Measurements from ENCODE around the gene B3GAT1.
A peak's percentile ranks its signal among the peaks of the same experiment; 100 is the strongest.
"Not testable (repeated sequence)": the region's sequence is repeated elsewhere in the genome, so short reads cannot be mapped to it uniquely, and the experiment has no call there.

B3GAT1 gene

GRCh38 chr11:134412203-134413042 lies at the start of gene B3GAT1:
Gene B3GAT1 (minus strand): TSS chr11:134412242. CDS start chr11:134387659, 24,583 bp downstream.
- Histone ChIP-seq H3K4me1 (peaks cover 4% of the 10 kb centered on the region; the same call in 1 of the 2 replicates), H3K27me3 (ENCODE audit: low read depth) (peaks cover 27% of the 10 kb centered on the region), H3K9me3 (no peaks in the 10 kb centered on the region), H3K4me3 (peak within 1 kb of the TSS; percentile 43), H3K36me3 (replicated peaks) (no peaks in the 10 kb centered on the region)
- in situ Hi-C loops (cut with MboI; ENCODE audit: low sequenced_read_pairs), result no loop called here
- peak; percentile 6 to 65 for DNase-seq (ENCODE audit: low spot score in 2 of 2)

DNA sequence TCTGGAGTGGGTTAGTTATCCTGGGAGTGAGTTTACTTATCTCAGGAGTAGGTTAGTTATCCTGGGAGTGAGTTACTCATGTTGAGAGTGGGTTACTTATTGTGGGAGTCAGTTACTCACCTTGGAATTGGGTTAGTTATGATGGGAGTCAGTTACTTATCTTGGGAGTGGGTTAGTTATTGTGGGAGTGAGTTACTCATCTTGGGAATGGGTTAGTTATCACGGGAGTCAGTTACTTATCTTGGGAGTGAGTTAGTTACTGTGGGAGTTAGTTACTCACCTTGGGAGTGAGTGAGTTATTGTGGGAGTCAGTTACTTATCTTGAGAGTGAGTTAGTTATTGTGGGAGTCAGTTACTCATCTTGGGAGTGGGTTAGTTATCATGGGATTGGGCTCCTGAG lies 49.6 kb upstream of the B3GAT1 start:
- peaks cover 2% of the 10 kb centered on the region; the same call in 1 of the 2 replicates for H3K9me3 ChIP-seq
- no peak overlapping the region for H3K4me3 ChIP-seq
- no peaks in the 10 kb centered on the region for H3K36me3 ChIP-seq (replicated peaks)
- no peaks in the 10 kb centered on the region for H3K4me1 ChIP-seq
- in situ Hi-C loops (cut with MboI; ENCODE audit: low sequenced_read_pairs), result no loop called here
- H3K27me3 ChIP-seq (ENCODE audit: low read depth), result peaks cover 21% of the 10 kb centered on the region
- DNase-seq (ENCODE audit: low spot score in 2 of 2), result no peak

DNA sequence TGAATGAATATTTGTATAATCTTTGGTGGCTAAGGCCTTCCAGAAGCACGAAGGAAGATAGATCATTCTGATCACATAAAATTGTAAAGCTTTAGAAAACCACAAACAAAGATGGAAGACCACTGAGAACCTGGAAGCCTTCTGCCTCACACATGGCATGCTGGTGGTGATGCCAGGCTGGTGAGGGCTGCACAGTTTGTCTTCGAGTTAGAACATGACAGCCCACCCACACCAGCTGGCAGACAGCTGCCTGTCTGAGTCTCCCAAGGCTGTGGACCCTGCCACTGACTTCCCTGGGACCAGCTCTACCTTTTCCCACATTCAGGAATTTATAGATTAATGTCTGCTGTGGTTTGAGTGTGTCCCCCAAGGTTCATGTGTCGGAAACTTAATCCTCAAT lies 48.8 kb upstream of the B3GAT1 start:
- in situ Hi-C loops (cut with MboI; ENCODE audit: low sequenced_read_pairs), result no loop called here

DNA sequence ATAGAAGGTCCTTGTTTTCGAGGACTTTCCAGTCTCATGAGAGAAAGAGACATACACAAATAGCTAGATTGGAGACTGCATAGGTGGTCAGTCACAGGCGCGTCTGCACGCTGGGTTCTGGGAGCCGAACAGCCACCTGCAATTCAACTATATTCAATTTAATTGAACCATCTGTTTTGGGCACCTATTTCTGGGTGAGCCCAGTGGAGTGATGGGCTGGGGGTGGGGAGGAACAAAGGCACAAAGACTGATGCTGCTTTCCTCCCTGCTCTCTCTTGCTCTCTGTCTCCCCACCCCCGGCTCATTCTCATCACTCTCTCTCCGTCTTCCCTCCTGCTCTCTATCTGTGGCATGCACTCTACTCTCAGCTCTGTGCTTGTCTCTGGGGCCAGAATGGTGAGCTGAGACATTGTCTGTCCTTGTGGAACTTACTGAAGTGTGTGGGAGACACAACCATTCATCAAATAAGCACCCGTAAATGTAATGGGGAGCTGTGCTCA lies 48.1 kb upstream of the B3GAT1 start:
- in situ Hi-C loops (cut with MboI; ENCODE audit: low sequenced_read_pairs), result no loop called here
- H3K4me1 ChIP-seq, result no peaks in the 10 kb centered on the region
- DNase-seq (ENCODE audit: low spot score in 2 of 2), result no peak
- peaks cover 8% of the 10 kb centered on the region for H3K27me3 ChIP-seq (ENCODE audit: low read depth)
- no peak overlapping the region for H3K4me3 ChIP-seq
- H3K36me3 ChIP-seq (replicated peaks), result no peaks in the 10 kb centered on the region
- H3K9me3 ChIP-seq, result peaks cover 2% of the 10 kb centered on the region

More for the DNA sequence above, 48.8 kb upstream of the B3GAT1 start:
- DNase-seq (ENCODE audit: low spot score in 2 of 2), result no peak
- Histone ChIP-seq H3K27me3 (ENCODE audit: low read depth) (peaks cover 16% of the 10 kb centered on the region), H3K9me3 (peaks cover 2% of the 10 kb centered on the region), H3K4me3 (no peak overlapping the region), H3K4me1 (no peaks in the 10 kb centered on the region), H3K36me3 (replicated peaks) (no peaks in the 10 kb centered on the region)

- no peaks in the 10 kb centered on the region for H3K4me1 ChIP-seq
- H3K9me3 ChIP-seq, result peaks cover 2% of the 10 kb centered on the region
- H3K27me3 ChIP-seq (ENCODE audit: low read depth), result peaks cover 2% of the 10 kb centered on the region
- H3K36me3 ChIP-seq (replicated peaks), result no peaks in the 10 kb centered on the region
- in situ Hi-C loops (cut with MboI; ENCODE audit: low sequenced_read_pairs), result no loop called here
- DNase-seq (ENCODE audit: low spot score in 2 of 2), result no peak
- no peak overlapping the region for H3K4me3 ChIP-seq
These were observed 47.4 kb upstream of the B3GAT1 start for GRCh38 chr11:134459246-134460061.

DNA sequence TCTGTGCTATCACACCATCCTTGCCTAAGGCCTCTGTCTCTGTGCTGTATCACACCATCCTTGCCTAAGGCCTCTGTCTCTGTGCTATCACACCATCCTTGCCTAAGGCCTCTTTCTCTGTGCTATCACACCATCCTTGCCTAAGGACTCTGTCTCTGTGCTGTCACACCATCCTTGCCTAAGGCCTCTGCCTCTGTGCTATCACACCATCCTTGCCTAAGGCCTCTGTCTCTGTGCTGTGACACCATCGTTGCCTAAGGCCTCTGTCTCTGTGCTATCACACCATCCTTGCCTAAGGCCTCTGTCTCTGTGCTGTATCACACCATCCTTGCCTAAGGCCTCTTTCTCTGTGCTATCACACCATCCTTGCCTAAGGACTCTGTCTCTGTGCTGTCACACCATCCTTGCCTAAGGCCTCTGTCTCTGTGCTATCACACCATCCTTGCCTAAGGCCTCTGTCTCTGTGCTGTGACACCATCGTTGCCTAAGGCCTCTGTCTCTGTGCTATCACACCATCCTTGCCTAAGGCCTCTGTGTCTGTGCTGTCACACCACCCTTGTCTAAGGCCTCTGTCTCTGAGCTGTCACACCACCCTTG lies 45.5 kb upstream of the B3GAT1 start:
- DNase-seq (ENCODE audit: low spot score in 2 of 2); in situ Hi-C loops (cut with MboI; ENCODE audit: low sequenced_read_pairs); H3K9me3 ChIP-seq; H3K27me3 ChIP-seq (ENCODE audit: low read depth); H3K36me3 ChIP-seq (replicated peaks); H3K4me3 ChIP-seq; H3K4me1 ChIP-seq: not testable (repeated sequence)

GRCh38 chr11:134455516-134455915 lies 43.5 kb upstream of the B3GAT1 start:
- no peak for DNase-seq (ENCODE audit: low spot score in 2 of 2)
- in situ Hi-C loops (cut with MboI; ENCODE audit: low sequenced_read_pairs), result no loop called here
- H3K4me1 ChIP-seq, result no peaks in the 10 kb centered on the region
- H3K36me3 ChIP-seq (replicated peaks), result no peaks in the 10 kb centered on the region
- H3K27me3 ChIP-seq (ENCODE audit: low read depth), result no peaks in the 10 kb centered on the region
- H3K4me3 ChIP-seq, result no peak overlapping the region
- H3K9me3 ChIP-seq, result peaks cover 2% of the 10 kb centered on the region

GRCh38 chr11:134454146-134454690 lies 42.2 kb upstream of the B3GAT1 start:
- DNase-seq (ENCODE audit: low spot score in 2 of 2), result no peak
- Histone ChIP-seq H3K9me3 (peaks cover 2% of the 10 kb centered on the region), H3K27me3 (ENCODE audit: low read depth) (no peaks in the 10 kb centered on the region), H3K36me3 (replicated peaks) (no peaks in the 10 kb centered on the region), H3K4me1 (no peaks in the 10 kb centered on the region), H3K4me3 (no peak overlapping the region)
- in situ Hi-C loops (cut with MboI; ENCODE audit: low sequenced_read_pairs), result no loop called here

GRCh38 chr11:134453441-134453840 lies 41.4 kb upstream of the B3GAT1 start:
- DNase-seq (ENCODE audit: low spot score in 2 of 2), result no peak
- no peaks in the 10 kb centered on the region for H3K36me3 ChIP-seq (replicated peaks)
- in situ Hi-C loops (cut with MboI; ENCODE audit: low sequenced_read_pairs), result no loop called here
- H3K4me1 ChIP-seq, result no peaks in the 10 kb centered on the region
- no peaks in the 10 kb centered on the region for H3K27me3 ChIP-seq (ENCODE audit: low read depth)
- H3K9me3 ChIP-seq, result peaks cover 2% of the 10 kb centered on the region
- H3K4me3 ChIP-seq, result no peak overlapping the region

- in situ Hi-C loops (cut with MboI; ENCODE audit: low sequenced_read_pairs), result no loop called here
- Histone ChIP-seq H3K27me3 (ENCODE audit: low read depth) (no peaks in the 10 kb centered on the region), H3K36me3 (replicated peaks) (no peaks in the 10 kb centered on the region), H3K4me3 (no peak overlapping the region), H3K4me1 (no peaks in the 10 kb centered on the region), H3K9me3 (peaks cover 2% of the 10 kb centered on the region)
- no peak for DNase-seq (ENCODE audit: low spot score in 2 of 2)
These were observed 40.8 kb upstream of the B3GAT1 start for GRCh38 chr11:134452838-134453155.

GRCh38 chr11:134452026-134452837 lies 40.2 kb upstream of the B3GAT1 start:
- Histone ChIP-seq H3K4me3 (no peak overlapping the region), H3K27me3 (ENCODE audit: low read depth) (no peaks in the 10 kb centered on the region), H3K4me1 (no peaks in the 10 kb centered on the region), H3K9me3 (peaks cover 2% of the 10 kb centered on the region), H3K36me3 (replicated peaks) (no peaks in the 10 kb centered on the region)
- DNase-seq (ENCODE audit: low spot score in 2 of 2), result no peak
- in situ Hi-C loops (cut with MboI; ENCODE audit: low sequenced_read_pairs), result no loop called here

DNA sequence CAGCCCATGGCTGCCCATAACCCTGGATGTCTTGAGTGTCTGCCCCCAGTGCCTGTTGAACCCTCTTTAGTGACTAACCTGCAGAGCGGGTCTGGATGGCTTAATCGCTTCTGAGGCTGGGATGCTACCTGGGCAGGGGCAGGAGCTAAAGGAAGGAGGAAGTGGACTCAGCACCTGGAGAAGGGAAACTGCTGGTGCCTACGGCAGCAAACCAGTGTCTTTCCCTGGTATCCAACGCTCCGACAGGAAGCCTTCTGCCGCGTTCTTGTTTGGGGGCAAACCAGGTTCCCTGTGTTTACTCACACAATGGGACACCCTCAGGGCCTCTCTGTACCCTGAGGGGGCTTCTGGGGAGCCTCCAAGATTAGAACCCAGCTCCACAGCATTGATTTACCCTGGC lies 38.1 kb upstream of the B3GAT1 start:
- Histone ChIP-seq H3K4me3 (no peak overlapping the region), H3K4me1 (no peaks in the 10 kb centered on the region), H3K36me3 (replicated peaks) (no peaks in the 10 kb centered on the region), H3K27me3 (ENCODE audit: low read depth) (no peaks in the 10 kb centered on the region), H3K9me3 (no peaks in the 10 kb centered on the region)
- in situ Hi-C loops (cut with MboI; ENCODE audit: low sequenced_read_pairs), result no loop called here
- no peak for DNase-seq (ENCODE audit: low spot score in 2 of 2)

DNA sequence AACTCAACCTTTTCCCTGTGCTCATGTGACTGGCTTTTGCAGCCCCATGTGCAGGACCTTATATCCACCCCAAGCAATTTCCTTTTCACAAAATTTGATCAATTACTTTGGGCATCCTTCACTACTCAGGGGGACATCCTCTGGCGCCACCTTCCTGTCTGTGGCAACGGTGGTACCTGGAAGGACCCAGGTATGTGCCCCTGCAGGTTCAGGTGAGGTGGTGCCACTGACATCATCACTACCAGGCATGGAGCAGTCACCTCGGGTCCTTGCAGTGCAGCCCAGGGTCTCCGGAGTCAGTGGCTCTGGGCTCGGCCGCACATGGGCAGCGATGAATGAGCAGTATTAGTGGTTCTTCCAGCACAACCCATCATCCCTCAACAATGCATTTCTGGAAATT lies 37.7 kb upstream of the B3GAT1 start:
- Histone ChIP-seq H3K4me3 (no peak overlapping the region), H3K27me3 (ENCODE audit: low read depth) (no peaks in the 10 kb centered on the region), H3K4me1 (no peaks in the 10 kb centered on the region), H3K9me3 (no peaks in the 10 kb centered on the region), H3K36me3 (replicated peaks) (no peaks in the 10 kb centered on the region)
- in situ Hi-C loops (cut with MboI; ENCODE audit: low sequenced_read_pairs), result no loop called here
- no peak for DNase-seq (ENCODE audit: low spot score in 2 of 2)

Data from HAP-1 (cell line).